ENCODE results near the gene TUBD1.

DNA sequence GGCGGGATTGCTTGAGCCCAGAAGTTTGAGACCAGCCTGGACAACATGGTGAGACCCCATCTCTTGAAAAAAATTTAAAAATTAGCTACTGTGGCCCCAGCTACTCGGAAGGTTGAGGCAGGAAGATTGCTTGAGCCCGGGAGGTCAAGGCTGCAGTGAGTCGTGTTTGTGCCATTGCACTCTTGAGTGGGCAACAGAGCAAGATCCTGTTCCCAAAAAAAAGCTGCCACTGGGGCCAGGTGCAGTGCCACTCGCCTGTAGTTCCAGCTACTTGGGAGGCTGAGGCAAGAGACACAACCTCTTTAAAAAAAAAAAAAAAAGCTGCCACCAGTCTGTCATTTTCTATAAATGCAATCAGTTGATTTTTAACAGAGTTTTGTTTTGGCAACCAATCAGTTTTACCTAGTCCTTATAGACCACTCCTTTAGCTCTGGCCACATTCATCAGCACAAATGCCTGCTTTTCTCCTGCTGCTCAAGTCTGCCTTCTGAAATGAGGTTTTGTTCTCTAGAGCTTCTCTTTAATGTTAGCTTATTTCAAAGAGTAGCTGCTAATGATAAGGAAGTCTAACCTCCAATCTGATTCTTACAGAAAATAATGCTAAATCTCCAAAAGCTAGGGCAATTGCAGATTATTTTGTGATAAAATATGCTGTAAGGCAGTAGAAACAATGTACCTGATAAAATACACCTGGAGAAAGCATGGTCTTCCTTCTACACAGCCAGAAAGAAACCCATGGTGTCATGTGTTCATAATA lies 64.8 kb downstream of the TUBD1 start:
- TF ChIP-seq, protein P1, sequence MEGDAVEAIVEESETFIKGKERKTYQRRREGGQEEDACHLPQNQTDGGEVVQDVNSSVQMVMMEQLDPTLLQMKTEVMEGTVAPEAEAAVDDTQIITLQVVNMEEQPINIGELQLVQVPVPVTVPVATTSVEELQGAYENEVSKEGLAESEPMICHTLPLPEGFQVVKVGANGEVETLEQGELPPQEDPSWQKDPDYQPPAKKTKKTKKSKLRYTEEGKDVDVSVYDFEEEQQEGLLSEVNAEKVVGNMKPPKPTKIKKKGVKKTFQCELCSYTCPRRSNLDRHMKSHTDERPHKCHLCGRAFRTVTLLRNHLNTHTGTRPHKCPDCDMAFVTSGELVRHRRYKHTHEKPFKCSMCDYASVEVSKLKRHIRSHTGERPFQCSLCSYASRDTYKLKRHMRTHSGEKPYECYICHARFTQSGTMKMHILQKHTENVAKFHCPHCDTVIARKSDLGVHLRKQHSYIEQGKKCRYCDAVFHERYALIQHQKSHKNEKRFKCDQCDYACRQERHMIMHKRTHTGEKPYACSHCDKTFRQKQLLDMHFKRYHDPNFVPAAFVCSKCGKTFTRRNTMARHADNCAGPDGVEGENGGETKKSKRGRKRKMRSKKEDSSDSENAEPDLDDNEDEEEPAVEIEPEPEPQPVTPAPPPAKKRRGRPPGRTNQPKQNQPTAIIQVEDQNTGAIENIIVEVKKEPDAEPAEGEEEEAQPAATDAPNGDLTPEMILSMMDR (IDR thresholded peaks at IDR 0.05; ENCODE audit: low read depth, low read length, missing input control): no peak
- no peak for TF ChIP-seq TAF1 (conservative IDR thresholded peaks at IDR 0.05)
- TF ChIP-seq, protein P2, sequence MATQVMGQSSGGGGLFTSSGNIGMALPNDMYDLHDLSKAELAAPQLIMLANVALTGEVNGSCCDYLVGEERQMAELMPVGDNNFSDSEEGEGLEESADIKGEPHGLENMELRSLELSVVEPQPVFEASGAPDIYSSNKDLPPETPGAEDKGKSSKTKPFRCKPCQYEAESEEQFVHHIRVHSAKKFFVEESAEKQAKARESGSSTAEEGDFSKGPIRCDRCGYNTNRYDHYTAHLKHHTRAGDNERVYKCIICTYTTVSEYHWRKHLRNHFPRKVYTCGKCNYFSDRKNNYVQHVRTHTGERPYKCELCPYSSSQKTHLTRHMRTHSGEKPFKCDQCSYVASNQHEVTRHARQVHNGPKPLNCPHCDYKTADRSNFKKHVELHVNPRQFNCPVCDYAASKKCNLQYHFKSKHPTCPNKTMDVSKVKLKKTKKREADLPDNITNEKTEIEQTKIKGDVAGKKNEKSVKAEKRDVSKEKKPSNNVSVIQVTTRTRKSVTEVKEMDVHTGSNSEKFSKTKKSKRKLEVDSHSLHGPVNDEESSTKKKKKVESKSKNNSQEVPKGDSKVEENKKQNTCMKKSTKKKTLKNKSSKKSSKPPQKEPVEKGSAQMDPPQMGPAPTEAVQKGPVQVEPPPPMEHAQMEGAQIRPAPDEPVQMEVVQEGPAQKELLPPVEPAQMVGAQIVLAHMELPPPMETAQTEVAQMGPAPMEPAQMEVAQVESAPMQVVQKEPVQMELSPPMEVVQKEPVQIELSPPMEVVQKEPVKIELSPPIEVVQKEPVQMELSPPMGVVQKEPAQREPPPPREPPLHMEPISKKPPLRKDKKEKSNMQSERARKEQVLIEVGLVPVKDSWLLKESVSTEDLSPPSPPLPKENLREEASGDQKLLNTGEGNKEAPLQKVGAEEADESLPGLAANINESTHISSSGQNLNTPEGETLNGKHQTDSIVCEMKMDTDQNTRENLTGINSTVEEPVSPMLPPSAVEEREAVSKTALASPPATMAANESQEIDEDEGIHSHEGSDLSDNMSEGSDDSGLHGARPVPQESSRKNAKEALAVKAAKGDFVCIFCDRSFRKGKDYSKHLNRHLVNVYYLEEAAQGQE (IDR thresholded peaks at IDR 0.05): no peak
- TF ChIP-seq RAD21 (IDR thresholded peaks at IDR 0.05): no peak
- TF ChIP-seq EGR1 (IDR thresholded peaks at IDR 0.05; ENCODE audit: low read depth in 2 of 2): no peak

Measured in liver (tissue), 3 donors.